Lung microvascular endothelial cell (primary cell): ENCODE results near the gene RAI14. TPM values are rescaled to one million over a fixed set of nuclear protein-coding genes. Genes with fewer than 3 reads are reported as not detected.
"Not testable (repeated sequence)": the region's sequence is repeated elsewhere in the genome, so short reads cannot be mapped to it uniquely, and the experiment has no call there.

Experiments used
- DNase-seq, 2 donors: peaks; one replicate each; pipeline versions ENCODE4 v3.0.0 to v3.0.0-alpha.2; 2010; ENCODE audit warnings: low read depth in 2 of 2
- total RNA-seq: library from RNA; depleted of rRNA; stranded (reverse); fragments of >200 nt; gene quantifications from 2 replicates; pipeline ENCODE4 v1.2.1, GENCODE V29; 2014

RAI14 gene
- total RNA-seq, 1 donor from 2014 or later, result 187 TPM

DNA sequence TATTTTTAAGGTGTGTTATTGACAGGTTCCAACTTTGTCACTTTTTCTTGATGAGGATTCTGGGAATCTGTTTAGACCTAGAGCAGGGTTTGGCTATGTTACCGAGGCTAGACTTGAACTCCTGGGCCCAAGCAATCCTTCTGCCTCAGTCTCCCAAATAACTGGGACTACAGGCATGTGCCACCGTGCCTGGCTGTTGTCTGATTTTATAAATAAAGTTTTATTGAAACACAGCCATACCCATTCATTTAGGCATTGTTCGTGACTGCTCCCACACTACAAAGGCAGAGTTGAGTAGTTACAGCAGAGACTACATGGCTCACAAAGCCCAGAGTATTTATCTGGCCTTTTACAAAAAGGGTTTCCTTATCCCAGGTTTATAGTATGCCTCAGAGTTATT lies 102.4 kb downstream of the RAI14 start:
- DNase-seq, result no peak

DNA sequence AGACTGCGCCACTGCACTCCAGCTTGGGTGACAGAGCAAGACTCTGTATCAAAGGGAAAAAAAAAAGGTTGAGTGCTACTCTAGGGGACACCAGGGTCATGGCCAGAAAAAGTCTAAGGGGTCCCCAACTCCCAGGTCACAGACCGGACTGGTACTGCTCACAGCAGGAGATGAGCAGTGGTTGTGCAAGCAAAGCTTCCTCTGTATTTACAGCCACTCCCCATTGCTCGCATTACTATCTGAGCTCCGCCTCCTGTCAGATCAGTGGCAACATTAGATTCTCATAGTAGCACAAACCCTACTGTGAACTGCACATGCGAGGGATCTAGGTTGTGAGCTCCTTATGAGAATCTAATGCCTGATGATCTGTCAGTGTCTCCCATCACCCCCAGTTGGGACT lies 103.1 kb downstream of the RAI14 start:
- DNase-seq, result not testable (repeated sequence)

DNA sequence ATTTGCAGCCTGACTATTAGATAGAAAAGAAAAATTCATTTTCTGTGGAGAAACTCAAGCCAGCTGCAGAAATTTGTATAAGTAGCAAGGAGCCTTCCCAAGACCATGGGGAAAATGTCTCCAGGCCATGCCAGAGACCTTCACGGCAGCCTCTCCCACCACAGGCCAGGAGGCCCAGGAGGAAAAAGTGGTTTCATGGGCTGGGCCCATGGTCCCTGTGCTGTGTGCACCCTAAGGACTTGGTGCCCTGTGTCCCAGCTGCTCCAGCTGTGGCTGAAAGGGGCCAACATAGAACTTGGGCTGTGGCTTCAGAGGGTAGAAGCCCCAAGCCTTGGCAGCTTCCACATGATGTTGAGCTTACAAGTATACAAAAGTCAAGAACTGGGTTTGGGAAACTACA lies 109.5 kb downstream of the RAI14 start:
- DNase-seq, result no peak

DNA sequence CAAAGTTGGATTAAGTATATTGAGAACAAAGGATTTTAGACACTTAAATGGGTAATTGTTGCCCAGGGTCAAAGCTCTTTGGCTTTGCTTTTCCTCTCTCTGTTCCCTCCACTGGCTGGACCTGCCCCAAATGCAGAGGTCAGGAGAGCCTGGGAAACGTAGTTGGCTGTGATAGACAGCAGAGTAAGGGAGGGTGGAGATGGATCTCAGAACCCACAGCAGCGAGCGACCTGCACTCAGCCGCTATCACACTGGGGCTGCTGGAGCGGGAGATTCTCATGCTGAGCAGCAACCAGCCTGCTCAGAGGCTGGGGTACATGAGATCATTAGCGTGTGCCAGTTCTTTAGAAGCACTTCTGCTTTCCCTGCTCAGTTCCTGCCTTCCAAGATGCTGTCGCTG lies 111.1 kb downstream of the RAI14 start:
- peak in 1 of 2 donors; percentile 72 for DNase-seq

DNA sequence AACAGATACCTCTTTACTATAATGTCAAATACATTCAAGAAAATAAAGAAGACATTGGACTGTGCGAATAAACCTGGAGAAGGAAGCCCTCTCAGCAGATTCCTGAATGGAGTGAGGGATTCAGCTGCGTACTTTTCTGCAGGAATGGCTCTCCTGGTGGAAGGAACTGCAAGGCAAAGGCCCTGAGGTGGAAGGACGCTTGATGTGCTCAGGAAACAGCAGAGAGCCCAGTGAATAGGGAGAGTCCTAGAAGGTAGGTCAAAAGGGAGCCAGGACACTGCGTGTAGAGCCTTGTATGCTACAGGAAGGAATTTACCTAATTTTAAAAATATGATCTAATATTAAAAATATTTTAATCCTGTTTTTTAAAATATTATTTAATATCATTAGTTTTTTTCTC lies 114.4 kb downstream of the RAI14 start:
- no peak for DNase-seq

DNA sequence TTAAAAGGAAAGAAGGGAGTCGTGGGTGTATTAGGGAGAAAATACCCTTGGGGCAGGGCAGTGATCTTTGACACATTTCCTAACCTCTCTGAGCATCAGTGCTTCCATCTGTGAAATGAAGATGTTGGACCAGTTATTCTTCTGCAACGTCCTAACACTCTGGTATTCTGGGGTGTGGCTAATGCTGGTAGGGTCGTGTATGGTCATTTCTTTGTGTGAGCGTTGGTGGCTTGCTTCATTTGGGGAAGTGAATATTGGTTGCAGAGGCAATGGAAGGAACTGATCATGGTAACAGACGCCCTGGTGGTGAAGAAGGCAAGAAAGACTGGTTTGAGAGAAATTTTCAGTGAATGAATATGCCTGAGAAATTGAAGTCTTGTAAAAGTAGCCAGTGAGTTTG lies 114.9 kb downstream of the RAI14 start:
- no peak for DNase-seq

DNA sequence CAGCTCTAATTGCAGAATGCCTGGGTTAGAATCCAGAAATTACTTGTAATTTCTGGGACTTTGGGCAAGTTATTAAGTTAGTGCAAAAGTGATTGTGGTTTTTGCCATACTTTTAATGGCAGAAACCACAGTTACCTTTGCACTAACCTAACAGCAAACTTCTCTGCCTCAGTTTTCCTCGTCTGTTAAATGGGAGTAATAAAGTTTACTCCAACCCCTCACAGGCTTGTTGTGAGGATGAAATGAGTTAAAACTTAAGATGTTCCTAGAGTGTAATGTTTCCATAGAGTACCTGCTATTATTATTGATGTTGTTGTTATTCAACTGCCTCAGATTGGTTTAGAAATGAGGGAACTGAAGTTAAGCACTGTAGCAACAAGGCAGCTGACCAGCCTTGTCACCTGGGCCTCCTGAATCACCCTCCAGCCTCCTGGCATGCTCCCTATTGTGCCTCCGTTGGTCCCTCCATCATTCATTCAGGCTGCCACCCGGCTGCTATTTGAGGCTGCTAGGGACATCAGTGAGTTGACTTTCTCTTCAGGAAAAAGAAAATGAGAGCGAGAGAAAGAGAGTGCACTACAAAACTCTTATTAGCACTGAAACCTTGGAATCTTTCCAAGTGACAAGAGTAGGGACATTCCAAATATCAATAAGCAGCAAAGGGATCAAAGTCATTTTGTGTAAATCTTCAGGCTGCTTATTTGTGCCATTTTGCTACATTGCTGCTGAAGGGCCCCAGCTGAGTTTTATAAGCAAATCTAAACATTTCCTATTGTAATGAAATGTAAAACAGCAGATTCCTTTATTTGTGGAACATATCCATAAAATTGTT lies 116.4 kb downstream of the RAI14 start:
- DNase-seq, result no peak

DNA sequence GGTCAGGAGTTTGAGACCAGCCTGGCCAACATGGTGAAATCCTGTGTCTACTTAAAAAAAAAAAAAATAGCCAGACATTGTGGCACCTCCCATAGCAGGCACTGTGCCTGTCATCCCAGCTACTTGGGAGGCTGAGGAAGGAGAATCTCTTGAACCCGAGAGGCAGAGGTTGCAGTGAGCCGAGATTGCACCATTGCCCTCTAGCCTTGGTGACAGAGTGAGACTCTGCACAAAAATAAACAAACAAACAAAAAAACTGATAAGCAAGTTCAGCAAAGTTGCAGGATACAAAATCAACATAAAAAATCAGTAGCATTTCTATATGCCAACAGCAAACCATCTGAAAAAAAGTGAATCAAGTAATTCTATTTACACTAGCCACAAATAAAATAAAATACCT lies 118.0 kb downstream of the RAI14 start:
- DNase-seq, result no peak

DNA sequence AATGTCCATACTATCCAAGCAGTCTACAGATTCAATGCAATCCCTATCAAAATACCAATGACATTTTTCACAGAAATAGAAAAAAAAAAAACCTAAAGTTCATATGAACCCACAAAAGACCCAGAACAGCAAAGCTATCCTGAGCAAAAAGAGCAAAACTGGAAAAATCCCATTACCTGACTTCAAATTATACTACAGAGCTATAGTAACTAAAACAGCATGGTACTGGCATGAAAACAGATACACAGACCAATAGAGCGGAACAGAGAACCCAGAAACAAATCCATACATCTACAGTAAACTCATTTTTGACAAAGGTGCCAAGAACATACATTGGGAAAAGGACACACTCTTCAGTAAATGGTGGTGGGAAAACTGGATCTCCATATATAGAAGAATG lies 118.5 kb downstream of the RAI14 start:
- not testable (repeated sequence) for DNase-seq

DNA sequence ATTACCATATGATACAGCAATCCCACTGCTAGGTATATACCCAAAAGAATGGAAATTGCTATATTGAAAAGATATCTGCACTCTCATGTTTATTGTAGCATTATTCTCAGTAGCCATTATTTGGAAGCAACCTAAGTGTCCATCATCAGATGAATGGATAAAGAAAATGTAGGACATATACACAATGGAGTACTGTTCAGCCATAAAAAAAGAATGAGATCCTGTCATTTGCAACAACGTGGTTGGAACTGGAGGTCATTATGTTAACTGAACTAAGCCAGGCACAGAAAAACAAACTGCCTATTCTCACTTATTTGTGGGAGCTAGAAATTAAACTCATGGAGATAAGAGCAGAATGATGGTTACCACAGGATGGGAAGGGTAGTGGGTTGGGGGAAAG lies 119.8 kb downstream of the RAI14 start:
- DNase-seq, result no peak

DNA sequence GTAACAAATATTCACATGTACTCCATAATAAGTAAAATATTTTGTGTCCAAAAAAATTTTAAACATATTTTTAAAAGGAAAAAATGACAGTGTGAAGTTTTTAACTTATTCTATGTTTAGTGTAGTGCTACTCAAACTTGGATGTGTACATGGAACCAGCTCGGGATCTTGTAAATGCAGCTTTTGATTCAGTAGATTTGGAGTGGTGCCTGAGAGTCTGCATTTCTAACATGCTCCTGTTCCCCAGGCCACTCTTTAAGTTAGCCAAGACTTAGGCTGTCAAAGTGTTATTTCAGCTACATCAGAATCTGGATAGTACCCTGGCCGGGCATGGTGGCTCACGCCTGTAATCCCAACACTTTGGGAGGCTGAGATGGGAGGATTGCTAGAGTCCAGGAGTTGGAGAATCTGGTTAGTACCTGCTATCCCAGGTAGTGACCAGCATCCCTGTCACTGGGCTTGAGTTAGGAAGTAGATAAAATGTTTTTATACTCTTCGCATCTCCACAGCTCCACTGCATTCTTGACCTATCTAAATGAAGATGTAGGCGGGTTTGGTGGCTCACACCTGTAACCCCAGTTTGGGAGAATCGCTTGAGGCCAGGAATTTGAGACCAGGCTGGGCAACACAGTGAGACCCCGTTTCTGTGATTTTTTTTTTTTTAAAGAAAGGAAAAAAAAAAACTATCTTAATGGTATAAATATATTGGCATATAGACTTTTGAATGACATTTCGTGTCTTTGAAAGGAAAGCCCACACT lies 122.1 kb downstream of the RAI14 start:
- DNase-seq, result no peak

DNA sequence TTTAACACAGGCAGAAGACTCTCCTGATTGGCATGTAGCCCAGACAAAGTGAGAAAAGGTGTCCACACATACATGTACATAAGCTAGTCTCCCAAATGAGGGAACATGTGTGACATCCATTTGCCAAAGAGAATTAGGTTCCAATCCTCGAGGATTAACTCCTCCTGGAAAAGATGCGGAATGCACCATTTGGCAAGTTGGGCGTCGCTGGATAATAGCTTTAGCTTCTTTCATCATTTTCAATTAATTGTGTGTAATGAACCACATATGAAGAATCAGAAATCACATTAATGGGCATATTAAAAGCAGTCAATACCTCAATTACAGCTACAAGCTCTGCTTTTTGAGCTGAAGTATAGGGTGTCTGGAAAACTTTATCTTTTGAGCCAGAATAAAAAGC lies 127.8 kb downstream of the RAI14 start:
- DNase-seq, result not testable (repeated sequence)

DNA sequence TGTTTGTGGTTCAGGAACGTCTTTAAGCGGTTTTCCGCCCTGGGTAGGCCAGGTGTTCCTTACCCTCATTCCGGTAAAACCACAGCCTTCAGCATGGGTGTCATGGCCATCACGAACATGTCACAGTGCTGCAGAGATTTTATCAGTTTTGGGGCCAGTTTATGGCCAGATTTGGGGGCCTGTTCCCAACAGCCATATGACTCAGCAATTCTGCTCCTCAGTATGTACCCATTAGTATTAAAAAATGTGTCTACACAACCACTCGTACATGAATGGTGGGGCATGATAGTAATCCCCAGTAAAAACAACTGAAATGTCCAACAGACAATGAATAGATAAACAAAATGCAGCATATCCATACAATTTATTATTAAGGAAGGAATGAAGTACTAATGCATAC lies 130.9 kb downstream of the RAI14 start:
- DNase-seq, result no peak

DNA sequence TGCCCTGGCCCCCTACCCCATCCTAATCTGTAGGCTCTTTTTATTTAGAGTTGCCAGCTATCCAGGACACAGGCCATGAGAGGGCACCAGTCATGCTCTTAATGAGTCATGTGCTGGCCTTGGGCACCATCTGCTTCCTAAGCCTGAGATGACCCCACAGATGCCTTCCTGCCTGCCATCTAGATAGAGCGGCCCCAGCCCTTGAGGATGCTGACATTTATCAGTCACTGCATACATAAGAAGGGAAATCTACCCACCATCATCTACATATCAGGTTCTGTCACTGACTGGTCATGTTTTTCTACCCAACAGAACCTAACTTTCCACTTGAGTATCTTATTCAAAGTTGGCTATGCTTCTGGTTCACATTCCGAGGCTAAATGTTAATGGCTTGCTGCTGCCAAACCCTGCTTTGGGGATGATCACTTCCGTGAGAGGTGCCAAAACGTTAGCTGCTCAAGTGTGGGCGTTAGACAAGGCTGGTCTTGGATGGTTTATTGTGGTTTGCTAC lies 132.9 kb downstream of the RAI14 start:
- peak; percentile 82 to 84 for DNase-seq

DNA sequence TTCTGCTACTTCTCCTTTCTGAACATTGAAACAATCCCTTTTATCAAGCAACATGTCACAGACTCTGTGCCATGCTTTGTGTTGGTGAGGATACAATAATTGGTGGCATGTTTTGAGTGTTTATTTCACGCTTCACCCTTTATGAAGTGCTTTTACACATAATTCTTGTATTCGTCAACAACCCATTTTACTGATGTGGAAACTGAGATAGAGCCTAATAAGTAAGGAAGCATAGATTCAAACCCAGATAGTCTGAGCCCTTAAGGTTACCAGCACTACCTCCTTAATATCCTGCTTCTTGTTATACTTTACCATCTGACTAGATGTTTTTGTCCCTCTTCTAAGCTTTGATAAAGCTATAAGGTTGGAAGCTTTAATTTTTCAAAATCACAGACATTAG lies 133.5 kb downstream of the RAI14 start:
- DNase-seq, result no peak

DNA sequence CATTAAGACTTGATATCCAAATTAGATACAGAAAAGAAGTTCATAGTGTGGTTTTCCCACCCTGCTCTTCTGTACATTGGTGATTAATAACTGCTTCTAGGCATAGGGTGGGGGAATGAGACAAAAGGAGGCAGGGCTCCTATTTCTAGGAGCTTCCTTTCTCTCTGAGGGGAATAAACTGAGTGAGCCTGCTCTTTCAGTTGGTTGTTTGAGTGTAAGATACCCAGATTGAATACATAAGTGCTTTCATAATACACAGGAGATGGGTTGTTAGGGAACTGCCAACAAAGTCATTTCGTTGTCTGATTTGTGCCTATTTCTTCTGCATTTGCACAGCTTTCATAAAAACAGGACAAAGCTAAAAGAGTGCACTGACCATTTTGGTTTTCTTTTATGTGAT lies 133.9 kb downstream of the RAI14 start:
- no peak for DNase-seq

DNA sequence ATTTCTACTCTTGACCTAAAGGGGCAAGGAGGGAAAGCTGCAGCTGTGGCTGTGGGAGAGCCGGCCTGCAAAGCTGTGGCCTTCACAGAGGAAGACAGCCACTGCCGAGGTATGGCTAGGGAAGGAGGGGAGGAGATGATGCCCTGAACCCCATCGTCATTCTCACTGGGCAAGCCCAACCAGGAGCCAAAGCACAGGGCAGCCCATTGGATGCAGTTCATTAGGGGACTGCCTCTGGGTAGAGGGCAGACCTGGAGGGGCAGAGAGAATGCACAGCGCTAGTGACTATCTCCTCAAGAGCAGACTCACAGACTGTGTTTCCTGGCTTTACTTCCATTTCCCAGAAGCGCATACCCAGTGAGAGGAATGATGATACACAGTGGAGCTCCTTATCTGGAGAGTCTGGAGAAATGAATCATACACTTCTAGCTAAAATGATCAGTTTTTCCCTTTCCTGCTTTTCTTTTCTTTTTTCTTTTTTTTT lies 135.7 kb downstream of the RAI14 start:
- peak in 1 of 2 donors; percentile 62 for DNase-seq

DNA sequence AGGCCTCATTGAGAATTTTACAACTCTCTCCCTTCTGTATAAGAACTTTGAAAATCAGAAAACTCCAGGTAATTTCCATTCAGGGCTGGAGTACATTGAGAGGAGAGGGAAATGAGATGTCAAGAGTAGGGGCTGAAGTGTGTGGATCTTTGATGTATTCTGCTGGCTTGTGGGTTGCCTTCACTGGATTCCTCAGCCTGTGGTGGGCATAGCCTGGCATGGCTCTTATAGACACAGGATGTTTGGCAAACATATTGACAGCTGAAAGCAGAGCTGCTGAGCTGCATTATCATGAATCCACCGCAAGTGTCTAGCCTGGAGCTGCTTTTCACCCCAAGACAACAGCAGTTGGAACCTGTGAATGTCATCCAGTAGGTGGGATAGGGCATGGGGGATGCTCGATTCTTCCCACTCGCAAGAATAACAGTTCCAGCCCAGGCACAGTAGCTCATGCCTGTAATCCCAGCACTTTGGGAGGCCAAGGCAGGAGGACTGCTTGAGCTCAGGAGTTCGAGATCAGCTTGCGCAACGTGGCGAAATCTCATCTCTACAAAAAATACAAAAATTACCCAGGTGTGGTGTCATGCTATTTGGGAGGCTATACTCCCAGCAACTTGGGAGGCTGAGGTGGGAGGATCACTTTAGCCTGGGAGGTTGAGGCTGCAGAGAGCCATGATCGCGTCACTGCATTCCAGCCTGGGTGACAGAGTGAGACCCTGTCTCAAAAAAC lies 146.9 kb downstream of the RAI14 start:
- no peak for DNase-seq

DNA sequence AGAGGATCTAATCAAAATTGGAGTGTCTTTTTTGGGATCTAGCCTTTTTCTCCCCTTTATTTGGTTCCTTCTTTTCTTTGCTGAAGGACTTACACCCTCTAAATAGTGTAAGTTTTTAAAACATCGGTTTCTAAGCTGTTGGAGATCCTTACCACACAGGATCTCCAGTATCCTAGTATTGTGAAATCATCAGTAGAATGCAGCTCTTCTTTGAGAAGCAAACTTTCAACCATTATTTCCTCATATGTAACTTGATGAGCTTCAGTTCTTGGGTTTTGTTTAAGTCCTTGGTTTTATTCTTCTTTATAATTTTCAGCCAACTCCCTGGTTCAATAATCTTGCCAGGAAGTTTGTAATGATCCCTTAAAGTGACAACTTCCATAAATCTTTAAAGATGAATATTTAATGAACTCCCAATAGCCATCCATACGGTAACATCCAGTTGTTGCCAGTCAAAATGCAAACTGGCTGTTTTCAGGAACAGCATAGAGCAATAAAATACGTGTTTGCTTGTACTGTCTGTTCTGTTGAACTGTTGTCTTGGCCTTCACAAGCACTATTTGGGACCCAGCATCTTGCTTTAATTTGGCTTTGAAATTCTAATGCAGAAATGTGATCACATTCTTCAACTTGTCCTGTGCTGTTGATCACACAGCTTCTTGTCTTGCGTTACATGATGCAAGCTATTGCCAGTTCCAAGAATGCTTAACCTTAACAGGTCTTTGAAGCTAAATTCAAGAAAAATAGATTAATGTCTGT lies 148.0 kb downstream of the RAI14 start:
- no peak for DNase-seq

DNA sequence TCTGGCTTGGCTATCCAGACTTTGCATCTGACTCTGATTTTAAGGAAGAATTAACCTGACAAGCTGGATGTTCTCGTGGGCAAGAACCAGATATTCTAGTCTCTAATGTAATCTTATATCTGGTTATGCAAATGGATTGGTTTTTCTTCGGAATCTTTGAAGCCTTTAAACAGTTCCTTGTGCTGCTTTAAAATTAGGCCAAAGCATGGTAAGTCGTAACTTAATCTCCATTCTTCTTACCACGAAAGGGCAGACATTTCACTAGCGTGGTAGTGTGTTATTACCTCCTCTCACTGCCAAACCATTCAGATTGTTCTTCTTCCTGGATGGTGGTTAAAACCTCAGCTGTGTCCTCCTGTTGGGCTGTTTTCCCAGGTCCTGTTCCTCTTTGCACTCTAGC lies 148.8 kb downstream of the RAI14 start:
- DNase-seq, result no peak

DNA sequence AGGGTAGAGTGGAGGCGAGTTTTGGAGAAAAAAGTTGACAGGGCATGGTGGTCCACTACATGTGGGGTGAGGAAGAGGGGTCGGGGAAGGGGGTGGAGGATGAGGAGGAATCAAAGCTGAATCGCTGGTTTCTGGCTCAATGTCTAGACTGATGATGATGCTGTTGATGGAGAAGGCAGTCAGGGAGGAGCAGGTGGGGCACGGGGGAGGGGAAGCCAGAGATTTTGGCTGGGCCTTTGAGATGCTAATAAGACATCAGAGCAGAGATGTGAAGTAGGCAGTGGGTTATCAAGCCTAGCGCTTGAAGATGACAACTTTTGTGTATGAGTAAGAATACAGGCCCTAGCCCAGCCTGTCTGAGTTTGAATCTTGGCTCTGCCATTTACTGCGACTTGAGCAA lies 150.4 kb downstream of the RAI14 start:
- no peak for DNase-seq
